Activated CD8-positive, alpha-beta memory T cell treated with anti-CD3 and anti-CD28 coated beads for 36 hours (primary cell): ENCODE data around the gene TRIM47. TPM values are rescaled to one million over a fixed set of nuclear protein-coding genes. Genes with fewer than 3 reads are reported as not detected.

Source experiments
- CTCF ChIA-PET: fragments of 350-600 bp; sonication (Branson Sonifier 250); formaldehyde crosslinking; loops from one replicate; lab custom pipeline; 2021; ENCODE audit warnings: antibody characterized with exemption; lab: Charles Lee
- POLR2A ChIA-PET: fragments of 350-600 bp; sonication (Branson Sonifier 250); formaldehyde crosslinking; loops from one replicate; lab custom pipeline; 2021; ENCODE audit warnings: antibody characterized with exemption; lab: Charles Lee
- total RNA-seq, 2 experiments: library from RNA; stranded (reverse); gene quantifications; one replicate each; pipeline ENCODE4 v1.2.3, GENCODE V29; 2021

Gene TRIM47
- total RNA-seq, 2 experiments from 2014 or later, result 15.6 to 17.5 TPM

- ChIA-PET POLR2A (no interaction called here), CTCF (interaction anchor here (1.0 to 1.2 kb wide), 3 partner anchors 38 to 162 kb away, joined by 3 read pairs; no protein-coding TSS in a partner anchor)
Measured at GRCh38 chr17:75910699-75911098, 32.3 kb upstream of the TRIM47 start.

- CTCF ChIA-PET, result interaction anchor here (0.9 to 1.5 kb wide), 6 partner anchors 61 to 162 kb away, joined by 3 to 4 read pairs (median 3); partner anchors contain the start of gene CDK3
- POLR2A ChIA-PET, result no interaction called here
Measured at GRCh38 chr17:75909812-75910274, 31.5 kb upstream of the TRIM47 start.

GRCh38 chr17:75909051-75909811 is 30.9 kb upstream of the TRIM47 start:
- POLR2A ChIA-PET, result no interaction called here
- CTCF ChIA-PET, result interaction anchor here (0.9 to 1.5 kb wide), 4 partner anchors 60 to 105 kb away, joined by 3 to 4 read pairs (median 3); partner anchors contain the start of gene CDK3

- POLR2A ChIA-PET, result no interaction called here
Measured at GRCh38 chr17:75908201-75908600, 29.8 kb upstream of the TRIM47 start.

GRCh38 chr17:75906143-75906884 is 27.9 kb upstream of the TRIM47 start:
- ChIA-PET CTCF (interaction anchor here (0.6 to 5.4 kb wide), 10 partner anchors 10 to 215 kb away, joined by 3 to 59 read pairs (median 6); partner anchors contain the start of genes CDK3 and TRIM65), POLR2A (interaction anchor here (0.8 kb wide), 1 partner anchor 9 kb away, joined by 3 read pairs; the partner anchor contains the start of gene TRIM65)

More at GRCh38 chr17:75908201-75908600, 29.8 kb upstream of the TRIM47 start:
- CTCF ChIA-PET, result interaction anchor here (5.4 kb wide), 1 partner anchor 95 kb away, joined by 59 read pairs; the partner anchor contains the start of gene CDK3

GRCh38 chr17:75904749-75905521 is 26.6 kb upstream of the TRIM47 start, which contains the start of gene MRPL38:
TSS of gene MRPL38 (minus strand) at chr17:75904884. CDS start at chr17:75904875, 9 bp downstream.
- POLR2A ChIA-PET, result interaction anchor here (0.5 to 1.0 kb wide), 5 partner anchors 9 to 609 kb away, joined by 3 to 4 read pairs (median 3); partner anchors contain the start of genes FBF1 and TRIM65
- CTCF ChIA-PET, result interaction anchor here (0.6 to 5.4 kb wide), 20 partner anchors 8 to 217 kb away, joined by 3 to 59 read pairs (median 4); partner anchors contain the start of genes CDK3, FBF1, TRIM65 and WBP2

GRCh38 chr17:75902406-75902805 is 24.0 kb upstream of the TRIM47 start:
- CTCF ChIA-PET, result interaction anchor here (1.0 to 1.2 kb wide), 2 partner anchors 23 to 47 kb away, joined by 3 read pairs; partner anchors contain the start of gene WBP2
- POLR2A ChIA-PET, result no interaction called here

GRCh38 chr17:75901727-75902126 is 23.3 kb upstream of the TRIM47 start:
- ChIA-PET POLR2A (no interaction called here), CTCF (no interaction called here)

GRCh38 chr17:75900691-75901533 is 22.5 kb upstream of the TRIM47 start:
- ChIA-PET POLR2A (interaction anchor here (0.7 to 1.3 kb wide), 2 partner anchors 46 to 148 kb away, joined by 5 to 7 read pairs; partner anchors contain the start of gene WBP2), CTCF (interaction anchor here (0.6 to 1.1 kb wide), 4 partner anchors 103 to 980 kb away, joined by 3 to 5 read pairs (median 4); no protein-coding TSS in a partner anchor)

GRCh38 chr17:75899767-75900468 is 21.5 kb upstream of the TRIM47 start:
- CTCF ChIA-PET, result interaction anchor here (0.7 to 1.1 kb wide), 4 partner anchors 104 to 172 kb away, joined by 3 to 5 read pairs (median 3); no protein-coding TSS in a partner anchor
- POLR2A ChIA-PET, result interaction anchor here (1.3 kb wide), 1 partner anchor 45 kb away, joined by 5 read pairs; the partner anchor contains the start of gene WBP2

- CTCF ChIA-PET, result interaction anchor here (0.9 kb wide), 1 partner anchor 132 kb away, joined by 3 read pairs; no protein-coding TSS in a partner anchor
- POLR2A ChIA-PET, result no interaction called here
Measured at GRCh38 chr17:75899353-75899752, 21.0 kb upstream of the TRIM47 start.

GRCh38 chr17:75898791-75899190 is 20.4 kb upstream of the TRIM47 start:
- ChIA-PET POLR2A (interaction anchor here (0.8 kb wide), 1 partner anchor 43 kb away, joined by 3 read pairs; the partner anchor contains the start of gene WBP2), CTCF (interaction anchor here (3.7 kb wide), 1 partner anchor 21 kb away, joined by 37 read pairs; the partner anchor contains the start of gene TRIM47)

- ChIA-PET CTCF (interaction anchor here (0.6 to 3.7 kb wide), 3 partner anchors 21 to 115 kb away, joined by 3 to 37 read pairs (median 4); partner anchors contain the start of gene TRIM47), POLR2A (interaction anchor here (0.8 kb wide), 1 partner anchor 42 kb away, joined by 3 read pairs; the partner anchor contains the start of gene WBP2)
Measured at GRCh38 chr17:75898065-75898464, 19.7 kb upstream of the TRIM47 start.

GRCh38 chr17:75897160-75898019 is 19.0 kb upstream of the TRIM47 start:
- ChIA-PET CTCF (interaction anchor here (0.6 to 3.7 kb wide), 6 partner anchors 8 to 114 kb away, joined by 3 to 37 read pairs (median 6); partner anchors contain the start of genes MRPL38 and TRIM47), POLR2A (interaction anchor here (0.6 to 2.3 kb wide), 7 partner anchors 8 to 295 kb away, joined by 3 to 19 read pairs (median 5); partner anchors contain the start of gene WBP2)
